ENCODE measurements around the gene RNF181.
"Not testable (repeated sequence)": the region's sequence is repeated elsewhere in the genome, so short reads cannot be mapped to it uniquely, and the experiment has no call there.

DNA sequence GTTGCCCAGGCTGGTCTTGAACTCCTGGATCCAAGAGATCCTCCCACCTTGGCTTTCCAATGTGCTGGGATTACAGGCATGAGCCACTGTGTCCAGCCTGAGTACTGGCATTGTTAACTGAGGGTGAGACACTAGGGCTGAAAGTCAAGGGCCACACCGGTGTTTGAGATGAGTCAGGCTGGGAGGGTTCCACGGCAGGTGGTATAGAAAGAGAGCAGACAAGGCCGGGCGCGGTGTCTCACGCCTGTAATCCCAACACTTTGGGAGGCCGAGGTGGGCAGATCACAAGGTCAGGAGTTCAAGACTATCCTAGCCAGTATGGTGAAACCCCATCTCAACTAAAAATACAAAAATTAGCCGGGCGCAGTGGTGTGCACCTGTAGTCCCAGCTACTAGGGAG lies 3.2 kb upstream of the RNF181 start:
- TF ChIP-seq, protein P1, sequence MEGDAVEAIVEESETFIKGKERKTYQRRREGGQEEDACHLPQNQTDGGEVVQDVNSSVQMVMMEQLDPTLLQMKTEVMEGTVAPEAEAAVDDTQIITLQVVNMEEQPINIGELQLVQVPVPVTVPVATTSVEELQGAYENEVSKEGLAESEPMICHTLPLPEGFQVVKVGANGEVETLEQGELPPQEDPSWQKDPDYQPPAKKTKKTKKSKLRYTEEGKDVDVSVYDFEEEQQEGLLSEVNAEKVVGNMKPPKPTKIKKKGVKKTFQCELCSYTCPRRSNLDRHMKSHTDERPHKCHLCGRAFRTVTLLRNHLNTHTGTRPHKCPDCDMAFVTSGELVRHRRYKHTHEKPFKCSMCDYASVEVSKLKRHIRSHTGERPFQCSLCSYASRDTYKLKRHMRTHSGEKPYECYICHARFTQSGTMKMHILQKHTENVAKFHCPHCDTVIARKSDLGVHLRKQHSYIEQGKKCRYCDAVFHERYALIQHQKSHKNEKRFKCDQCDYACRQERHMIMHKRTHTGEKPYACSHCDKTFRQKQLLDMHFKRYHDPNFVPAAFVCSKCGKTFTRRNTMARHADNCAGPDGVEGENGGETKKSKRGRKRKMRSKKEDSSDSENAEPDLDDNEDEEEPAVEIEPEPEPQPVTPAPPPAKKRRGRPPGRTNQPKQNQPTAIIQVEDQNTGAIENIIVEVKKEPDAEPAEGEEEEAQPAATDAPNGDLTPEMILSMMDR (conservative IDR thresholded peaks at IDR 0.05), result not testable (repeated sequence)
- not testable (repeated sequence) for TF ChIP-seq EZH2 (IDR thresholded peaks at IDR 0.05; ENCODE audit: low read depth)
